ENCODE results near the gene NDUFAF7. TPM values are rescaled to one million over a fixed set of nuclear protein-coding genes. Genes with fewer than 3 reads are reported as not detected.

The NDUFAF7 gene
- 10 to 100 TPM; 16.8 to 39.6 (median 22.0) TPM for total RNA-seq

GRCh38 chr2:37231241-37232130 is at the start of gene NDUFAF7, which contains the start of gene CEBPZ:
Gene NDUFAF7, plus strand, starts transcription at chr2:37231658. Its CDS starts 48 bp downstream, at chr2:37231706.
Gene CEBPZ, minus strand, starts transcription at chr2:37231596. Its CDS starts 29 bp downstream, at chr2:37231567.
- H3K27ac ChIP-seq = peak within 1 kb of the TSS; percentile 80 to 96 (median 88)
- TF ChIP-seq POLR2A (IDR thresholded peaks at IDR 0.05) (peak; percentile 61 to 74), CTCF (IDR thresholded peaks at IDR 0.05) (peak in 1 of 6 experiments; percentile 7)
- peaks cover 3 to 32% (median 8%) of the 10 kb centered on the region in 4 donors for H3K4me1 ChIP-seq

GRCh38 chr2:37181726-37182684 is 49.5 kb upstream of the NDUFAF7 start:
- no peaks in the 10 kb centered on the region for H3K4me1 ChIP-seq
- no peaks in the 10 kb centered on the region for H3K9me3 ChIP-seq
- no peak overlapping the region for H3K27ac ChIP-seq
- no peaks in the 10 kb centered on the region for H3K27me3 ChIP-seq
- no peak for DNase-seq
- TF ChIP-seq POLR2A (IDR thresholded peaks at IDR 0.05) = no peak
- TF ChIP-seq CTCF (IDR thresholded peaks at IDR 0.05) = no peak
- H3K4me3 ChIP-seq = no peak overlapping the region
- no peaks in the 10 kb centered on the region for H3K36me3 ChIP-seq

More at GRCh38 chr2:37231241-37232130, at the start of gene NDUFAF7, which contains the start of gene CEBPZ:
- DNase-seq = peak; percentile 86 to 97 (median 92)
- no peaks in the 10 kb centered on the region for H3K27me3 ChIP-seq
- peaks cover 0 to 32% (median 0%) of the 10 kb centered on the region in 3 donors for H3K36me3 ChIP-seq
- peak within 1 kb of the TSS; percentile 72 to 87 (median 80) for H3K4me3 ChIP-seq
- H3K9me3 ChIP-seq = no peaks in the 10 kb centered on the region

- TF ChIP-seq CTCF (IDR thresholded peaks at IDR 0.05) (no peak), POLR2A (IDR thresholded peaks at IDR 0.05) (no peak)
- DNase-seq = no peak
- no peaks in the 10 kb centered on the region for H3K9me3 ChIP-seq
These were observed 42.9 kb upstream of the NDUFAF7 start, which contains the start of gene SULT6B1 for GRCh38 chr2:37188570-37188969. Gene SULT6B1, minus strand, starts transcription at chr2:37188670. Its CDS starts 30 bp downstream, at chr2:37188640.

GRCh38 chr2:37189452-37190153 is 41.9 kb upstream of the NDUFAF7 start:
- H3K27me3 ChIP-seq = no peaks in the 10 kb centered on the region
- H3K4me1 ChIP-seq = no peaks in the 10 kb centered on the region
- TF ChIP-seq POLR2A (IDR thresholded peaks at IDR 0.05) (no peak), CTCF (IDR thresholded peaks at IDR 0.05) (no peak)
- no peak for DNase-seq
- no peaks in the 10 kb centered on the region for H3K36me3 ChIP-seq
- H3K4me3 ChIP-seq = no peak overlapping the region
- no peaks in the 10 kb centered on the region for H3K9me3 ChIP-seq
- no peak overlapping the region for H3K27ac ChIP-seq

More at GRCh38 chr2:37188570-37188969, 42.9 kb upstream of the NDUFAF7 start, which contains the start of gene SULT6B1:
- Histone ChIP-seq H3K27ac (no peak within 1 kb of the TSS), H3K27me3 (no peaks in the 10 kb centered on the region), H3K4me1 (no peaks in the 10 kb centered on the region), H3K36me3 (no peaks in the 10 kb centered on the region), H3K4me3 (no peak within 1 kb of the TSS)

Measured in Peyer's patch (tissue), 4 donors.